ENCODE data around the gene NTPCR.
"Not testable (repeated sequence)": the region's sequence is repeated elsewhere in the genome, so short reads cannot be mapped to it uniquely, and the experiment has no call there.

NTPCR gene, protein sequence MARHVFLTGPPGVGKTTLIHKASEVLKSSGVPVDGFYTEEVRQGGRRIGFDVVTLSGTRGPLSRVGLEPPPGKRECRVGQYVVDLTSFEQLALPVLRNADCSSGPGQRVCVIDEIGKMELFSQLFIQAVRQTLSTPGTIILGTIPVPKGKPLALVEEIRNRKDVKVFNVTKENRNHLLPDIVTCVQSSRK

DNA sequence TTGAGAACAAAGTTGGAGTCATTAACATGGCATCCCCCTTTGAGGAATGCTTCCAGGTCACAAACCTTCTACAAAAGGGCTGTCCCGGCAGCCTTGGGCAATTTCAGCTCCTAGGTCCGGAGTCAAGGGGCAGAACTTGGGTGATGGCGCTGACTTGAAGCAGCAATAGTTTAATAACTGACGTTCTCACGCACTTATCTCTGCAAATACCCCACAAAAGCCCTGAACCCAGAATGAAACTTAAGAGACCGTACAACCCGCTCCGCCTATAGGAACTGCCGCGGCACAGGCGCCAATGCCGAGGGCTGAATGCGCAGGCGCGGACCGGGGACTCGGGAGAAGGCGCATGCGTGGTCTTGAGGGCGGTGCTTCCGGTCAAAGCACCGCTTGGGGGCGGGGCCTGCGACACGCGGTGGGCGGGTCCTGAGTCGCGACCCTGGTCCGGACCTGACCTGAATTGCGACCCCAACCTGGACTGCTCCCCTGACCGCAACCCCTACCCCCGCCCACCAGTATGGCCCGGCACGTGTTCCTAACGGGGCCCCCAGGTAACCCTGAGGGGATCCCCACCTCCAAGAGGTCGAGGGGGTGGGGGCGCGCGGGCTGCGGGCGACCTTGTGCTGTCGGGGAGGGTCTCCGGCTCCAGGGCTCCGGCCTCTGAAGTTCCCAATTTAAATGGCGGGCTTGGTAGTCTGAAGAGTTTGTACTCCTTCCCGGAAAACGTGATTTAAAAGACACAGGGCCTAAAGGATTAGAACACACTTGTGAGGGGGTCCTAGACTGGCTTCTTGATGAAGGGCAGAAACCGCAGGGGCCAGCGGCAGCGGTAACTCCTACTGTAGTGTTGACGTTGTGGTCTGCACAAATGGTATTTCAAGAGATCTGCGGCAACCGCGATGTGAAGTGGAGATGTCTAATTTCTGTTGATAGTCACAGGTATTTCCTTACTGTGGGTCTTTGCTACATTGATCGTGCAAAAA, at the start of gene NTPCR:
NTPCR (plus strand) TSS at position 415 of the 980 bp plus-strand sequence; CDS start at position 515, 100 bp downstream.
- DNase-seq = peak; percentile 94

DNA sequence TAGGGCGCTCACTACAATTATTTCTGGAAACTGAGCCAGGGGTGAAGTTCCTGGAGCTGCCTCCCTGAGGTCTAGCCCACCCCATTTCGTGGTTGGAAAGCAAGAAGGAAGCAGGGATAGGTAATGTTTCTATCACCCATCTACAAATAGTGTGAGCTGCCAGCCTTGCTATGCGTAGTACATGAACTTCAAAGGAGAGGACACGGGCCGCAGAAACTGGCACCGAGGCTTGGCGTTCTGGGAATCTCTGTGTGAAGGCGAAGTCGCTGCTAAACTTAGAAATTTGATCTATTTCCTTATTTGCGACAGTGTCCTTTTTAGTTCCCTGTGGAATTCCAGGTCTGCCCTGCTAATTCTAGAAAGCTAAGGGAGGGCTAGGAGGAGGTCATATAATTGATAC, 49.6 kb upstream of the NTPCR start:
- no peak for DNase-seq

DNA sequence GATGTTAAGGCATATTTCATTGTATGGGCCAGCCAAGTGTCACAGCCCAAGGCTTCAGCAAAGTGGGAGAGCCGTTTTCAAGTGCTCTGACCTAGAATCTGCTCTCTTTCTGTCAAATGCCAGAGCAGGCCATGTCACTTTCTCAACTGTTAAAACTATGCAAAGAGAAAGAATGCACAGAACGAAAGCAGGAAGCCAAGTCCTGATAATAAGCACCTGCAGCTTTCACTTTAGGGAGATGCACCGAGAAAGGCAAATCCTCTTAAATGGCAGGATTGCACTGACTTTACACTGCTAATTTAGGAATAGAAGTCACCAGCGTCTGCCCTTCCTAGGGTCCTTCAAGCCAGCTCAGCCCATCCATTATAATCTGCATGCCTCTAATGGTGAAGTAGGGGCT, 49.2 kb upstream of the NTPCR start:
- no peak for DNase-seq

DNA sequence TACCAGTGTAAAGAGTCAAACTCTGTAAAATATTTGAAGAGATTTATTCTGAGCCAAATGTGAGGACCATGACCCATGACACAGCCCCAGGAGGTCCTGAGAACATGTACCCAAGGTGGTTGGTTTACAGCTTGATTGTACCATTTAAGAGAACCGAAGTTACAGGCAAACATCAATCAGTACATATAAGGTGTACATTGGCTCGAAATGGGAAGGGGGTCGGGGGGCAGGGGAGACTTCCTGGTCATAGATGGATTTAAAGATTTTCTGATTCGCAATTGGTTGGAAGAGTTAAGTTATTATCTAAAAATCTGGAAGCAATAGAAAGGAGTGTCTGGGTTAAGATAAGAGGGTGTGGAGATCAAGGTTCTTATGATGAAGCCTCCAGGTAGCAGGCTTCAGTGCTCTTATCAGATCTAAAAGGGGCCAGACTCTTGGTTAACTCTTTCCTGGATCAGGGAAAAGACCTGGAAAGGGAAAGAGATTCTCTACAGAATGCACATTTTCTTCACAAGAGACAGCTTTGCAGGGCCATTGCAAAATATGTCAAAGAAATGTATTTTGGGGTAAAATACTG, 47.5 kb upstream of the NTPCR start:
- no peak for DNase-seq

DNA sequence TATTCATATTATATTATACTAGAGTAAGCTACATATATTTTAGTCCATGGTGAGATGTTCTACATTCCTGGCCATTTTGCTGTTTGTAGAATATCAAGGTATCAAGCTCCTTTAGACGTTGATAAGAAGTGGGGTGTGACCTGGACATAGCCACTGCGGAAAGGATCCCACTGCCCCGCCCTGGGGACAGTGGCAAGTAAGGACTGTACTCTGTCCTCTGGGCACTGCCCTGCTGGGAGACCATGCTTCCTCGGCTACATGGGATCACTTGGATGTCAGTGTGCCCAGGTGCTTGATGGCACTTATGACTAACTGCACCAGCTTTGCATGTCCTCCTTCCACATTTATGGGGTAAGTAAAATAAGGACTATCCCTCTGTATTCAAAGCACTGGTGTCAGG, 46.3 kb upstream of the NTPCR start:
- no peak for DNase-seq

DNA sequence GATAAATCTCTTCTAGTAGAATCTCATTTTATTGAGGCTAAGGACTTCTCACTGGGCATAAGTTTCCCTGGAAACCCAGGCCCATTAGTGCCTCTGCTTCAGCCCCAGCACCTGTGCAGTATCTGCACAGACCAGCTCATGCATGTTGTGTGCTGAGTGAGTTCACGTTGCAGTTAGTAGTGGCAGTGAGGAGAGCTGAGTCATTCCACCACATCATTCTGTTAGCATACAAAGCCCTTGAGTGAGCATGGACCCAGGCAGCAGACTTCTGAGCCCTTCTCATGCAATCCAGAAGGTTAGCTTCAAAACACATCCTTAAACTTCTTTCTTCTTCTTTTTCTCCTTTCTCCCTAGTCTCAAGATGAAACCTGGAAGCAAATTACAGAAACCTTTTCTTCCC, 45.8 kb upstream of the NTPCR start:
- DNase-seq = no peak

DNA sequence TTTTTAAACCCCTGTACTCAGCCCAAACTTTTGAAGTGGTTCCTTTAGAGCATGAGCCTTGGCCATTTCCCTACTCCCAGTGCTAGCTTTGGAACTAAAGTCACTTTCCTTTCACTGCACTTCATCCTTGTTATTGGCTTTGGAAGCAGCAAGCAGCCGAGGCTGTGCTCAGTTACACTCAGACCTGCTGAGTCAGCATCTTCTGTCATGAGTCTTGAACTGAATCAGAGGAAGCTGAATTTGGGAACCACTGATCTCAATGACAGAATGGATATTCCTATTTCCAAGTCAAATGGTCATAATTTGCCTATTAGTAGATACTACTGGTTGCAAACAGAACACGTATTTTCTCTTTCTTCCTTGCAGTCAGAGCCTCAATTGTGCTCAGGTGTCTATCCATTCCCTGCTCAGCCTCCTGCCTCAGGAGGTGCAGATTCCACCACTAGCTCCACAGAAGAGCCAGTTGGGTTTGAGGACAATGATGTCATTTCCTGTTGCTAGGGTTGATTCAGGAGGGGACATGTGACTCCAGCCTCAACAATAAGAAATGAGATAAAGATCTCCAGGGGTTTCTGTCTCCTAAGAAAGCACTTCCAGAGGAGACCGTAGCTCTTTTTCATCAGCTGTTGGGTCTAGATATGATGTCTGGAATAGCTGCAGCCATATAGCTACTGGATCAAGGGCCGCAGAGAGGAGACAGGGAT, 44.9 kb upstream of the NTPCR start:
- no peak for DNase-seq

DNA sequence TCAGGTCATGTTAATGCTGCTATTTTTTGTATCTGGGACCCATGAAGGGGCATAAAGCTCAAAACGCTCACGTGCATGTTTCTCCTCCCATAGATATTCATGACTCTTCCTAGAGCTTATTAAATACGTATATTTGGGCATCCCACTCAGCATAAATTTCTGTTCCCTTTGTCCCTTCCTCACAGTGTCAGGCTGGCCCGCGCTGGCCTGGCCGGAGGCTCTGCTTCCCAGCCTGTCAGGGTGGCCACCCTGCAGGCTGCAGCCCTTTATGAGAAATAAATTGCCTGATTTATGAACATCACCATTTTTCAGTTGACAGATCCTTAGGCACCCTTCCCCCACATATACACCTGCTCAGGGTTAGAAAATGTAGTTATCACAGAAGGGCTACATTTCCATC, 44.0 kb upstream of the NTPCR start:
- DNase-seq = no peak

DNA sequence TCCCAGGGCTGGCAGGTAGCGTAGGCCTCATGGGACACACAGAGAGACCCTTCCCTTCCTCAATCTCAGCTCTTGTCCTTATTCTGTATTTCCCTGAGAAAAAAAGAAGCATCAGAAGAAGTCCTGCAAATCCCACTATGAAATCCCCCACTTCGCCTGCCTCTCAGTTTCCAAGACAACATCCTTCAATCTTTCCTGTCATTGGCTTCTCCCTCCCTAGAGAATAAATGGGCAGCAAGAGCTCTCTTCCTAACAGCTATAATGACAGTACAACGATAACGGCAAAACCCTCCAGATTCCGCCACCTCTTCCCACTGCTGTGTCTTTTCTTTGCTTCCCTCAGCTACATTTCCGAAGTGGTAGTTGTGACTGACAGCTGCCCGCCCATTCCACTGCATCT, 41.6 kb upstream of the NTPCR start:
- DNase-seq = no peak

DNA sequence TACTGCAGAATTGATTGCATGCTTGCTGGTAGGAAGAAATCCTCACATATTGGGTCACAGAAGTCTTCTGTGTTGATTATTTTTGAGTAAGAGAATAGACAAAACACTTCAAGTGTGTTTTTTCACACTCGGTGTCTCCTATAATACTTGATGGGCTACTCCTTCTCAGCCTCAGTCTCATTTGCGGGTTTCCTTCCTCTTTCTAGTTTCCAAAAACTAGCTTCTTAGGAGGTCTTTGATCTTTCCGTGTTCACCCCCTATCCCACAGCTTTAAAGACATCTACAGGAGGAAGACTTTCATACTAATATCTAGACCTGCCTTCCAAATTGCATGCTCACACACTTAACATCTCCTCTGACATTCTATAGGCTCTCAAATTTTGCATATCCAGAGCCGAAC, 40.7 kb upstream of the NTPCR start:
- no peak for DNase-seq

DNA sequence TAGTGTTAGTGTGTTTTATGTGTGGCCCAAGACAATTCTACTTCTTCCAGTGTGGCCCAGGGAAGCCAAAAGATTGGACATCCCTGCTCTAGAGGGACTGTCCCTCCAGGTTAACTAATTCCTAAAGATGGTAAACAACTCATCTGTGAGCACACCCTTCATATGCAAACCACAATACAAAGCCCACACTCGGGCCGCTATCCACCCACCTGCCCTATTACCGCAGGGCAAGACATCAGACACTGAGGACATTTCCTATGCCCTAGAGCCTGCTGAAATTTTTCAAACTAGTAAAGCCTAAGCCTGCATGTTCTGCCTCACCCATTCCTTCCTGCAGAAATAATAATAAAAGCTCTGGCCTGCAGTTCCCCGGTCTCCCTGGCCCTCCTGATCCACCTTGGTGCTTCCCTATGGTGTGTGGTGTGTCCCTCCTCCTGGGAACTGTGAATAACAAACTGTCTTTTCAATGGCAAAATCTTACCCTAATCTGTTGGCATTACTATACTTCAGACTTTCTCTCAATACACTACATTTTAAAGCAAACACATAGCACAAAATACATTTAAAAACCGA, 39.3 kb upstream of the NTPCR start:
- DNase-seq = no peak

DNA sequence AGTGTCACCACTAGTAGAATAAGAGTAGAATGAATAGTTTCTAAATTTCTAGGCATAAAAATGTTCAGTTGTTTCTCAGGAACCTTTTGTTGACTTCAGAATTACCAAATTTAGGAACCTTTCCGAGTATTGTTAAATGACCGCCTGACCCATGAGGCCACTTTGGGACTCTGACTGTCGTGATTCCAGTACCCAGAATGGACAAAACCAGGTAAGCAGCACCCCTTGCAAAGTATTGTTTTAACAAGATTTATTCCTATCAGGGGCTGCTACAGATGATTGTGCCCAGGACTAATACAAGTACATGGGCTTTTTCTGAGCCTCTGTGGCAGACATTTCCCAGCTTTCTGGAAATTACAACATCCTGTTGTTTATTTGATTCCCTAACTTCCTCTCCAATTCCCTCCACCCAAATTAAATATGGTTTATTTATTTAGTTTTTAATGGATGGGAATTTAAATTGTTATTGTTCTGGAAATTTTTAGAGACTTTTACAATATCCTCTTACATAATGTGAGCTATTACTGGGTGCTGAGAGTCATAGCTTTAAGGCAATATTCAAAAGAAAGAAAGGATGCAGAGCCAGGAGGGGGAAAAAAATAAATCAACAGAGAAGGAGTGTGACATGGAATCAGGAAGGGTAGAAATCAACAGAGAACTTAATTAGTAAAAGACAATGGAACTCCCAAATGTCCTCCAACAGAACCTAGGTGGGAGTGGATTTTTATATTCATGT, 37.4 kb upstream of the NTPCR start:
- no peak for DNase-seq

DNA sequence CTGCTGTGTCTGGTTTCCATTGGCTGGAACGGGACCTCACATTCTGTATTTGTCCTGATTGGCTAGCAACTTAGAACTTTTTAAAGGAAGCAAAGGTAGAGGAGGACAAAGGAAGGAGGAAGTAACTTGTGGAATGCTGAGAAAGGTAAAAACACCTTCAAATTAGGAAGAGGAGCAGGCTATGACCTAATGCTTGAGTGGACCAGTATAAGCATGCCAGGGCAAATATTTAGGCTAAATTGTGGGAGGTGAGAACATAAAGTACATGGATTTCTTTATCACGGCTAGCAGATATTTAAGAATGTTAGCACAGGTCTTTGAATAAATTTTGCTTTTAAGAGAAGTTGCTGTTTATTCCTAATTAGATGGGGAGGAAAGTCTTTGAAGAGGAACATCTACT, 36.1 kb upstream of the NTPCR start:
- DNase-seq = not testable (repeated sequence)

DNA sequence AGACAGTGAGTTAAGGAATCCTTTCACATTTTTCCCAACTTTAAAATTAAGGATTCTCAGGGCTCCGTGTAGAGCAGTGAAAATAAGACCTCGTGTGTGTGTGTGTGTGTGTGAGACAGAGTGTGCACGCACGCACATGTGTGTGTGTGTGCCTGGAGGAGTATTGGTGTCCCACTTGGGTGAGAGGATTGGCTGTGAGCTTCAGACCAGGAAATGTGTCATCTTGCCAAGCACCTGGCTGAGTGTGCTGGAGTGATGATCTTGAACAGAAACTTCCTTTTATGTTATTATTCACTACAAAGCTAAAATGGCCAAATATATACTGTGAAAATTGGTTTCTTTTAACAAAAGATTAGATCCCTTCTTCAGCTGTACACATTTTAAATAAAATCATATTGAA, 35.2 kb upstream of the NTPCR start:
- no peak for DNase-seq

DNA sequence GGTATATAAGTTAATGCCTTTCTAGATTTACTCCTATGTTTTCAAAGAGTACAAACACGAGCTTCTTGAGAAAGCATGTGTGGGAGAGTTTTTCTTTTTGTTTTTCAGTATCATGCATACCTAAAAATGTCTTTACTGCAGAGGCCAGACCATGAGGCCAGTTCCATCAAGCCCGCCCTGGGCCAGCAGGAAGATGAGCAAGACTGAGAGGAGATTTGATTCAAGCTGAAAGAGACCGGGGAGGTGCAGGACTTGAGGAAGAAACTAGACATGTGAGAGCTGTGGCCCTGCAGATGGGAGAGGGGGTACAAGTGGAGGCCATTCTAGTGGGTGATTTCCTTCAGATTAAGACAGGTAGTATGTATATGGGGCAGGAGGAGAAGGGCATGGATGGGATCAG, 33.4 kb upstream of the NTPCR start:
- DNase-seq = no peak

DNA sequence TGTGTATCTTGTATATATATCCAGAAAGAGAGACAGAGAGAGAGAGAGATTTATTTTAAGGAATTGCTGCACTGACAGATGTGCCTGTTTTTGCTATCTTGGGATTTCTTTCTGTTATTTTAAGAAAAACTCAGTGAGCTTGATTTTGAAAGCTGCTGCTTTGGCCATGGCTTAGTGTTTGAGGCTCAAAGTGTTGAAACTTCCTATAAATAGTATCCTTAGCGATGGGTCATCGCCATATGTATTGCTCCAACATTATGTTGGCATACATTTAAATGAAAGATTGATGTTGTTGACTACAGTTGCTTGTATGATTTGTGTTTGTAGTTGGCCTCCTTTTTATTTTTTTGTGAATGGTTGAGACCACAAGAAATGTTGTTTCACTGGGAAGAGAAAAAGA, 29.0 kb upstream of the NTPCR start:
- DNase-seq = no peak

DNA sequence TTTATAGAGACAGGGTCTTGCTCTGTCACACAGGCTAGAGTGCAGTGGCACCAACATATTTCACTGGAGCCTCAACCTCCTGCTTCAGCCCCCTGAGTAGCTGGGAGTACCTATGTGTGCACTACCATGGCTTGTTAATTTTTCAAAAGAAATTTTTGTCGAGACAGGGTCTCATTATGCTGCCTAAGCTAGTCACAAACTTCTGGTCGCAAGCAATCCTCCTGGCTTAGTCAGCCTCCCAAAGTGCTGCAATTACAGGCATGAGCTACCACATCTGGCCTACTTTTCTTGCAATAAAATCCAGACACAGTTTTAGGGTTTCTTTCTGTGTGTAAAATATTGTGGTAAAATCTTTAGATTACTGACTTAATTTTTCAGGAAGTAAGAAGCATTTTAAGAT, 27.9 kb upstream of the NTPCR start:
- no peak for DNase-seq

DNA sequence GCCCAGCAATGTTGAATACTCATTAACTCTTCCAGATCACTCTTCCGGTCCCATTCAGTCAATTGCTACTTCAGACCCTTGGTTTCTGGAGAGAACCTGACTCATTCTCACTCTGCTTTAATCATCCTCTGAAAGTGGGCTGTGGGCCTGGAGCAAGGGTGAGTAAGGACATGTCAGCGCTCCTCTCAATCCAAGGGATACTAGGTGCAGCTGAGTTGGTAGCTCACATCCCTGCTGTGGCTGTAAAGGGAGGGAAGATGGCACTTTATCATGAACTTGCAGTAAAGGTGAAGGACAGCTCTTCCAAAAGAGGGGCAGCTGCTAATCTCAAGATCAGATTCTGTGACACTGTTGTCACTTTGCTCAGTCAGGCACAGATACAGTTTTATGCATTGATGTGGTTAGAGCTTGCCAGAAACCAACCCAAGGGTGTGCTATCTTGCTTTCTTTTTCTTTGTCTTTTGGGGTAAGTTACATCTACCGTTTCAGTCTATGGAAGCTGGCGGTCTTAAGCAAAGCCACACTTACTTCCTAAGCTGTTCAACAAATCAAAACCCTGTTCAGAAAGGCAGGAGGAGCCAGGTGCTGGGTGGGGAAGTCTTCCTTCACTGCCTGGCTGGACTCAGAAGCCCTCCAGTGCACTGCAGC, 26.5 kb upstream of the NTPCR start:
- DNase-seq = peak; percentile 65

DNA sequence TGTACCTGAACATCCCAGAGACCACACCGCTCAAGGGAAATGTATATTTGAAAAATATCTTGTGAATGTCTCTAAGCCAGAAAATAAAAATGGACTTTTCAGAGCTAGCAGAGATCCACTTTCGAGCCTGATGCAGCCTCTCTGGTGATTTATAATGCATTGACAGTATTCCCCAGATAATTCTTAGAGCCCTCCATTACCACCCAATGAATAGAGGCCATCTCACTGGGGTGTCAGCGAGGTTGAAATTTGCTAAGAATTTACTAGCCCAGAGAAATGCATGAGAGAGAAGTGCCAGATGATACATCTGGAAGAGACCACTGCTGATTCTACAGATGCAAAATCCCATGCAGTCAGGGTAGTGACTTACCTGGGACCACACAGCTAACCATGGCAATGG, 25.5 kb upstream of the NTPCR start:
- DNase-seq = no peak

DNA sequence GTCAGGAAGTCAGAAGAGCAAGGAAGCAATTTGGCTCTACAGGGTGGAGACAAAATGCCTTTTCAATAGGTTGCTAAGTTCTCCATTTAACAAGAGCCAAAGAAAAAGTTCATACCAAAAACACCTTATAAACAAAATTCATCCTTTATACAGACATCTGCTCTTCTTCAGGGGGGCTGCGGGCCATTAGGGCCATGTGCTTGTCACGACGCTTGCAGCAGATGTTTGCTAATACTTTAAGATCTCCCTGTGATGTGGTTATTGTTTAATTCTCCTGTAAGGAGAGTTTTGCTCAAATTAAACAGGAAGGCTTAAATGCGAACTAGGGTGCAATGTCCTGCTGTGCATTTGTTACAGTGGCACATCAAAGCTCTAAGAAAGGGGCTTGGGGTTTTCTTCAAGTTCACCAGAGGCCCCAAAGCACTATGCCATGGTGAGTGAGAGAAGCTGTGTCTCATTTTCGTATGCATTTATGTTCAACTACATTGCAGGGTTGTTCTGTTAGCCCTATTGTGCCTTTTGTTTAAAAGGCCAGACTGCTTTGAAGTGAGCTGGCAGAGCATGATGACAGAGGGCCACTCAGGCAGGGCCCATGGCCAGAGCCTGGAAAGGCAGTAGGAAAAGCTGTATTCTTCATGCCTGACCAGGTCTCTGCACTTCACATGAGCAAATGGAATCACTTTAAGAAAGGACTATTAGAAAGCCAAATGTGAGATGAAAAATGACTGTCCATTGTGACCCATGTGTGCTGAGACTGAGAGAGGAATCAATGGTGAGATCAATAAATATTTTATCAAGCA, 24.8 kb upstream of the NTPCR start:
- DNase-seq = no peak

DNA sequence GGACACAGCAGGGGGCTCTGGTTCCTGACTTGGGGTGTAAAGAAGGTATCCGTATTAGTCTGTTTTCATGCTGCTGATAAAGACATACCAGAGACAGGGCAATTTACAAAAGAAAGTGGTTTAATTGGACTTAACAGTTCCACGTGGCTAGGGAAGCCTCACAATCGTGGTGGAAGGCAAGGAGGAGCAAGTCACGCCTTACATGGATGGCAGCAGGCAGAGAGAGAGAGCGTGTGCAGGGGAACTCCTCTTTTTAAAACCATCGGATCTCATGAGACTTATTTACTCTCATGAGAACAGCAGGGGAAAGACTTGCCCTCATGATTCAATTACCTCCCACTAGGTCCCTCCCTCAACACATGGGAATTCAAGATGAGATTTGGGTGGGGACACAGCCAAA, 23.2 kb upstream of the NTPCR start:
- DNase-seq = not testable (repeated sequence)
